GM18505 (cell line): ENCODE data around the gene PCK2.

ENCODE experiments used
- ATAC-seq: cut with Tn5 transposase; IDR thresholded peaks from one replicate; pipeline ENCODE4 v1.9.1; 2021; ENCODE audit not compliant: unreplicated experiment
- POLR2A ChIP-seq: IDR thresholded peaks from 4 replicates; pipeline ENCODE4 v1.6.1; 2011; ENCODE audit warnings: borderline replicate concordance; ENCODE audit not compliant: insufficient read depth, insufficient read length; ENCODE audit errors: extremely low read depth

PCK2 gene

DNA sequence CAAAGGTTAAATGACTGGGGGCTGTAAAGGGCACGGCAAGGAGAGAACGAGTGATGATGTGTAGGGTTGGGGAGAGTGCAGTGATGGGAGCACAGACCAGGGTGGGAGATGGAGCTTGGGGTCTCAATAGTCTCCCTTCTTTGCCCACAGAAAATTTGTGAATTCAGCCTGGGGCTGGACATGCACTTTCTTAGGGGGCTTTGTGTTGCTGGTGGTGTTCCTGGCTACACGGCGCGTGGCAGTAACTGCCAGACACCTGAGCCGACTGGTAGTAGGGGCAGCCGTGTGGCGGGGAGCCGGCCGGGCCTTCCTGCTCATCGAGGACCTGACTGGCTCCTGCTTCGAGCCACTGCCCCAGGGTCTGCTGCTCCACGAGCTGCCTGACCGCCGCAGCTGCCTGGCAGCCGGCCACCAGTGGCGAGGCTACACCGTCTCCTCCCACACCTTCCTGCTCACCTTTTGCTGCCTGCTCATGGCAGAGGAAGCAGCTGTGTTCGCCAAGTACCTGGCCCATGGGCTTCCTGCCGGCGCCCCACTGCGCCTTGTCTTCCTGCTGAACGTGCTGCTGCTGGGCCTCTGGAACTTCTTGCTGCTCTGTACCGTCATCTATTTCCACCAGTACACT is 38.1 kb downstream of the PCK2 start:
- no peak for ATAC-seq
- TF ChIP-seq POLR2A: no peak

DNA sequence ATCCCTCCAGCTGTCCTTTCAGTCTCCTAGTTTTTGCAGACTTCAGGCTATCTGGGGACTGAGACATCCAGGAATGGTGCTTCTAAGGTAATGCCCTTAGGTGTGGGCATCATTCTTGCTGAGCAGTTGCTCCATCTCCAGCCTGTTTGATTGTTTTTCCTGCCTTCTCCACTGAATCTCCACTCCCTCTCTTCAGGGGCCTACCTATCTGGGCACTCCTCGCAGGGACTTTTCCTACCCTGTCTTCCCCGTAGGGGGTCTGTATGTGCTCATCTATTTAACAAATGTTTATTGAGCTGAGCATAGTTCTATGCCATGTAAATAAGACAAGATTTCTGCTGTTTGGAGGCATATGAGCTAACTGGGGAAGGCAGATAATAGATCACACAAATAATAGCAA is 38.9 kb downstream of the PCK2 start:
- no peak for ATAC-seq
- TF ChIP-seq POLR2A: no peak

DNA sequence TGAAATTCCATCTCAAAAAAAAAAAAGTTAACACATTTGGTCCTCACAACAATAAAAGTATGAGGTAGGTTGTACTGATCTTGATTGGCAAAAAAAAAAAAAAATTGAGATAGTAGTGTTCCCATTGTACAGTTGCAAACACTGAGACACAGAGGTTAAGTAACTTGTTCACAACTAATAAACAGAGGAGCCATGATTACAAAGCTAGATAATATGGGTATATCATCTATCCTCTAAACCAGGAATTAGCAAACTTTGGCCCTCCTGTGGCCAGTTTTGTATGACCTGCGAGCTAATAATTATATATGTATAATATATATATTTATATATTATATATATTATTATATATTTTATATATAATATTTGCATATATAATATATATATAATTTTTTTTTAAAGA is 39.6 kb downstream of the PCK2 start:
- no peak for ATAC-seq
- no peak for TF ChIP-seq POLR2A

DNA sequence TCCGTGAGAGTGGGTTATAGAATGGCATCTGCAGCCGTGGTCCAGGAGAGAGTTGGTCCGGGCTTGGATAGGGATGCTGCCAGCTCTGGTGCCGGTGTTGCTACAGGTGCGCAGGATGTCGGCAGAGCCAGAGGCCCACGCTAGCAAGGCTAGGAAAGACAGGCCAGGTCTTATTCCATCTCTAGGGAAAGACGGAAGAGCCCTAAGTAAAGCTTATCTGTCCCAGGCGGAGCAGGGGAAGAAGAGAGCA is 41.4 kb downstream of the PCK2 start:
- ATAC-seq: no peak
- TF ChIP-seq POLR2A: no peak

DNA sequence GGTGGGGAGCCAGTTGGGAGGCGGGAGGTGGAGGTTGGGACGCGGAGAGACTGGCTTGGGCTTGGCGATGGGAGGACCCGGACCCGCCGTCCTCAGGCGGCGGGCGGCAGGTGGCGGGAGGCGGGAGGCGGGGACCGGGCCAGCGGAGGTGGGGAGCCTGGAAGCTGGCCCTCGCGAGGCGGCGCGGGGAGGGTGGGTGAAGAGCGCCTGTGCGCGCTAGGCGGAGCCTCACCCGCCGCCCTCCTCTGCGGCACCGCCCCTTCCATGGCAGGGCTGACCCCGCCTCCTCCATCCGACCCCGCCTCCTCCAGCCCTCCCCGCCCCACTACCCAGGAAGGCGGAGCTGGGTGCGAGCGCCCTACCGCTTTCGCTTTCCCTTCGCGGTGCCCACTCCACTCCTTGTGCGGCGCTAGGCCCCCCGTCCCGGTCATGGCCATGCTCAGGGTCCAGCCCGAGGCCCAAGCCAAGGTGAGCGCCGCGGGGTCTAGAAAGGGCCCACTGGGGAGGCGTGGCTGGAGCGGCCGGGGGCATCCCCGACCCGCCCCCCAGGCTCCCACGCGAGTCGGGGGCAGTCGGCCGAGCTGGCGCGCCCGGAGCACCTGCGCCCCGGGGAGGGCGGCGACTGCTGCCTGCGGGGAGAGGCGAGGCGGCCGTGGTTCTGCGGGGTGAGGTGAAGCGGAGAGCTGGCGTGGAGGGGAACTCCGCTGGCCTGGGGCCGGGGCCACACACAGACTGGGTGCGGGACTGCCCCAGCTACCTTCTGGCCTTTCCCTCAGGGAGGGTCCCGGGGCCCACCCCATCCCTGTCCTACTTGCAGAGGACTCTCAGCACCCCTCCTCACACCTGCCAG is 41.9 kb downstream of the PCK2 start, which contains the start of gene PSME1:
Gene PSME1, plus strand, starts transcription at position 361 of the 850 bp plus-strand sequence. Its CDS starts 69 bp downstream, at position 430.
- ATAC-seq: peak; percentile 85
- peak; percentile 62 for TF ChIP-seq POLR2A

DNA sequence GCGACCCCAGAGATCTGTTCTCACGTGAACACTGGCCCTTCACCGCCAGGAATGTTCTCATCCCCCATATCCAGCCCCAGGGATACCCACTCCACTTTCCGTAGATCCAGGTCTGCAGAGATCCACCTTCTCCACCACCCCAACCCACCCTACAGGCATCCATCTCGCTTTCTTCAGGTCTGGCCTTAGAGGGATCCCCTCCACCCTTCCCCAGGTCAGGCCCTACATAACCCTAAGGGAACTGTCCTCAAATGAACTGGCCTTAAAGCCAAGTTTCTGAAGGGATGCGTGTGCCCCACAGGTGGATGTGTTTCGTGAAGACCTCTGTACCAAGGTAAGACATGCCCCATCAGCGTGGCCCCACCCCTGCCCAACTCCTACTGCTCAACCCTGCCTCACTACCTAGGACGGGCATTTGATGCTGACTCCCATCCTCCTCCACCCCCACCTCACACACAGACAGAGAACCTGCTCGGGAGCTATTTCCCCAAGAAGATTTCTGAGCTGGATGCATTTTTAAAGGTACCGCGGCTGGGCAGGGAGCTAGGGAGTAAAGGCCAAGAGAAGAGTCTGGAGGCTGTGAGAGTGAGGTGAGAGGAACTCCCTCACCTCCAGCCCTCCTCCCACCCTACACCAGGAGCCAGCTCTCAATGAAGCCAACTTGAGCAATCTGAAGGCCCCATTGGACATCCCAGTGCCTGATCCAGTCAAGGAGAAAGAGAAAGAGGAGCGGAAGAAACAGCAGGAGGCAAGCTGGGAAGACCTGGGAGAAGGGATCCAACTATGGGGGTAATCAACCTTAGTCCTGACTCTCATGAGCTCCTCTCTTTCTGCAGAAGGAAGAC is 42.8 kb downstream of the PCK2 start:
- no peak for TF ChIP-seq POLR2A
- ATAC-seq: no peak

DNA sequence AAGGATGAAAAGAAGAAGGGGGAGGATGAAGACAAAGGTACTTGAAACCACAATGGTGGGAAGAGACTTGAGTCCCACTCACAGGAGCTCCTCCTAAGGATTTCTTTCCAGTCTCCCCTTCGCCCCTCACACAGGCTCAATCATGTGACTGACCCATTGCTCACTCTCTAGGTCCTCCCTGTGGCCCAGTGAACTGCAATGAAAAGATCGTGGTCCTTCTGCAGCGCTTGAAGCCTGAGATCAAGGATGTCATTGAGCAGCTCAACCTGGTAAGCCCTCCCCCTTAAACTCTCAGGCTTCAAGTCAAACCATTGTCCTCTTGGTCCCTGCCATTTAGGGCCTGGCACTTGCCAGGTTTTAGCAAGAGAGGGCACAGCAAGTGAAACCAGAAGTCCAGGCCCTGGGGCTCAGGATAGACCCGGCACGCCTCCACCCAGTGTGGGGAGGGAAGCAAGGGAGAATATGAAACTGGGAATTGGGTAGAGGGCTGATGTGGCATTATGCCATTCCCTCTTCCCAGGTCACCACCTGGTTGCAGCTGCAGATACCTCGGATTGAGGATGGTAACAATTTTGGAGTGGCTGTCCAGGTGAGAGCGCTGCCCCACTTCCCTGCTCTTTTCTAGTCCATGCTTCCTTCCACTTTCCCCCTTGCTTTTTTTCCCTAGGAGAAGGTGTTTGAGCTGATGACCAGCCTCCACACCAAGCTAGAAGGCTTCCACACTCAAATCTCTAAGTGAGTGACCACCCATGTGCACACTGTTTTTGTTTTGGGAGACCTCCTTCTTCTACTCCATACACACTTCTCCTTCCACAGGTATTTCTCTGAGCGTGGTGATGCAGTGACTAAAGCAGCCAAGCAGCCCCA is 43.7 kb downstream of the PCK2 start:
- no peak for TF ChIP-seq POLR2A
- ATAC-seq: no peak

DNA sequence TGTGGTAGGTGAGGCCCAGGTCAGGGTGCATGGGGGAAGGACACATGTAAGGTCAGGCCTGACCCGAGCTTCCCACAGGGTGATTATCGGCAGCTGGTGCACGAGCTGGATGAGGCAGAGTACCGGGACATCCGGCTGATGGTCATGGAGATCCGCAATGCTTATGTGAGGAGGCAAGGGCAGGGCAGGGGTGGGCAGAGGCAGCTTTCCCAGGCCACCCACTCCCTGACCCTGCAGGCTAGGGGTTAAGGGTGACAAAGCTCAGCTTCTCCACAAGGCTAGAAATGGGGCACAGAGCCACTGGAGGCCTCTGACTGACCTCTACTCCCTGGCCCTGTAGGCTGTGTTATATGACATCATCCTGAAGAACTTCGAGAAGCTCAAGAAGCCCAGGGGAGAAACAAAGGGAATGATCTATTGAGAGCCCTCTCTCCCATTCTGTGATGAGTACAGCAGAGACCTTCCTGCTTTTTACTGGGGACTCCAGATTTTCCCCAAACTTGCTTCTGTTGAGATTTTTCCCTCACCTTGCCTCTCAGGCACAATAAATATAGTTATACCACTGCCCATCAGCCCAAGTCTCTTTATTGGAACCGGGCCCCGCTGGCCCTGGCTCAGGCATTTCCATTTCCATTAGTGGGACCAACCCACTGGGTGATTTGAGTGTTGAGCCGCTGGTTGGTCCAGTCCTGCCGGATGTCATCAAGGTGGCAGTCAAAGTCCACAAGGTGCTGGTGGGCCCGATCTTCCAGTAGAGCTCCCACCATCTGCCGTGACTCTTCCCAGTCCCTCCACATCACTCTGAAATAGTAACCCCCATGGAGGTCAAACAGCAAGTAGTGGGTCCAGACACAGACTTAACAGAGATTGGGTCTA is 44.5 kb downstream of the PCK2 start:
- no peak for TF ChIP-seq POLR2A

DNA sequence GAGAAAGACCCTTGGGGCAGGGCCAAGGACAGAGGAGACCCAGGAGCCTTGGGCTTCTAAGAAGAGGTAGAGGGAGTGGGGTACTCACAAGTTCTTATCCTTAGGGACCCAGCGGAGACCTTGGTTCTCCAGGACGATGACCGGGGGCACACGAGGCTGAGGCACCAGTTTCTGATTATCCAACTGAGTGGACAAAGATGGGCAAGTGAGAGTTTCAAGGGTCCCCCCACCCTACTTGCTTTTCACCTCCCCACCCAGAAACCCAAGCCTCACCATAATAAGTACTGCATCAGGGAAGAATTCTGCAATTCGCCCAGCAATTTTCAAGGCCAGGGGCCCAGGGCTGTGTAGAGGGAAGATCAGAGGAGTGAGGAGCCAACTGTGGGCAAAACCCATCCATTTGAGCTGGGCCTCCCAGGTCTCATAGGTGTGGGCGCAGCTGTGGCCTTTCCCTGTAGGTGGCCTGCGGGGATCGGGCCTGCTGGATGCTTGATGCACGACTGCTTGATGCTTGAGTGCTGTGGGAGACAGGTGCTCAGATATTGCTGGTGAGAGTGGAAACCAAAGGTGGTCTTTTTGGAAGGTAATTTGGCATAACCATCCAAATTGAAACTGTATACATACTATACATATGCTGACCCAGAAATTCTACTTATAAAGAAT is 45.3 kb downstream of the PCK2 start:
- TF ChIP-seq POLR2A: no peak
- no peak for ATAC-seq

More for the DNA sequence above, 44.5 kb downstream of the PCK2 start:
- ATAC-seq: no peak

DNA sequence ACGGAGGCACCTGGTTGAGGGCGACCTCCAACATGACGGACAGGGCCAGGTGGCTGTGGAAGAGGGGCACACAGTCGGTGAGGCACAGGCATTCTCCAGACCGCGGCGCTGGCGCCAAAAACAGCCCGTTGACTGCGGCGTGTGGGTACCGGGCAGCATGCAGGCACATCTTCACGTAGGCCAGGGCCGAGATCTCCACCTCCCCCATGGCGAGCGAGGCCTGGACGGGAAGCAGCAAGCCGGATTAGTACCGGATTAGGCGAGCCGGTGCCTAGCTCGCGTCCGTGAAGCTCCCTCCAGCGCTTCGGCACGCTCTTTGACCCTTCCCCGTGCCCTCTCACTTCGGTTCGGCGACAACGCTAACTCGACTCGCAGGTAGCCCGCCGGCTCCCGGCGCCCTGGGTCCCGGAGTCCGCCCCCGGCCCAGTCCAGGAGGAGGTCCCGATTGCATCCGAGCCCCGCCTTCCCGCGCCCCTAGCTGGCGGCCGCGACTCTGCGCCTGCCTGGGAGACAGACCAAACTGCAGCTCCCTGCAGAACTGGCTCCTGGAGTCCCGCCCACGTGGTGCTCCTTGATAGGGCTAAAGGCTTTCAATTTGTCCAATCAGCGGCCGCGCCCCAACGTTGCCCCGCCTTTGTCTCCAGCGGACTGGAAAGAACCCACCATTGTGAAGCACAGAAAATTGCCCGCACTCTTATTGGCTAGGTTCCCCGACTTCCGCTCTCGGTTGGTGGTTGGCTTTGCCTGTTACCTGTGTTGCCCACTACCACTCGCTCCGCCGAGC is 47.2 kb downstream of the PCK2 start, which contains the start of gene EMC9:
Gene EMC9, minus strand, starts transcription at position 495 of the 784 bp plus-strand sequence. Its CDS starts 287 bp downstream, at position 208.
- TF ChIP-seq POLR2A: peak; percentile 97
- ATAC-seq: peak; percentile 83

DNA sequence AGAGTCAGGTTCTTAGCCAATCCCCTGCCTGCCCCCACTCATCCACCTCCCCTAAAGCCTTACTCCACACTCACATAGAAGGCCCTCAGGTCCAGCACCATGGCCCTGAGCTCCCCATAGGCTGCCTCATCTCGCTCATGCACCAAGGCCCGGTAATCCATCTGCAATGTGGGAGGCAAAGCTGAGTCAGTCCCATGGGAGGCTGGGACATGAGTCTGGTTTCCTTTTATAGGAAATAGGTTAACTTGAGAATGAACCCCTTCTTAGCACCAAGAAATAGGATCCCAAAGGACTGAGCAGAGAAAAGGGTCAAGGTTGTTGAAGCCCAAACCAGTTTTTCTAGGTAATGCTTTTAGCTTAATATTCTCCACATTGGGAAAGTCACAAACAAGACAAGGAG is 49.4 kb downstream of the PCK2 start:
- TF ChIP-seq POLR2A: no peak
- no peak for ATAC-seq
